Activated naive CD8-positive, alpha-beta T cell (primary cell): ENCODE measurements around the gene LRCH4.

Experiments used
- H3K27ac Mint-ChIP-seq: one replicate; pipeline ENCODE4 v1.8.0; 2021; ENCODE audit warnings: mixed read lengths
- H3K27me3 Mint-ChIP-seq: one replicate; pipeline ENCODE4 v1.8.0; 2021; ENCODE audit warnings: mixed read lengths
- H3K36me3 Mint-ChIP-seq: one replicate; pipeline ENCODE4 v1.8.0; 2021; ENCODE audit warnings: mixed read lengths
- H3K4me1 Mint-ChIP-seq: one replicate; pipeline ENCODE4 v1.8.0; 2021; ENCODE audit warnings: low read depth, mixed read lengths
- H3K4me3 Mint-ChIP-seq: one replicate; pipeline ENCODE4 v1.8.0; 2021; ENCODE audit warnings: mild to moderate bottlenecking, mixed read lengths
- H3K9me3 Mint-ChIP-seq: one replicate; pipeline ENCODE4 v1.8.0; 2021; ENCODE audit warnings: low read depth, mixed read lengths

LRCH4 gene

GRCh38 chr7:100612730-100613390, 26.9 kb upstream of the LRCH4 start:
- Mint-ChIP-seq H3K27ac (peak overlapping the region; percentile 50), H3K36me3 (peaks cover 3% of the 10 kb centered on the region), H3K4me1 (peaks cover 21% of the 10 kb centered on the region), H3K9me3 (no peaks in the 10 kb centered on the region), H3K4me3 (peak overlapping the region; percentile 99), H3K27me3 (no peaks in the 10 kb centered on the region)

DNA sequence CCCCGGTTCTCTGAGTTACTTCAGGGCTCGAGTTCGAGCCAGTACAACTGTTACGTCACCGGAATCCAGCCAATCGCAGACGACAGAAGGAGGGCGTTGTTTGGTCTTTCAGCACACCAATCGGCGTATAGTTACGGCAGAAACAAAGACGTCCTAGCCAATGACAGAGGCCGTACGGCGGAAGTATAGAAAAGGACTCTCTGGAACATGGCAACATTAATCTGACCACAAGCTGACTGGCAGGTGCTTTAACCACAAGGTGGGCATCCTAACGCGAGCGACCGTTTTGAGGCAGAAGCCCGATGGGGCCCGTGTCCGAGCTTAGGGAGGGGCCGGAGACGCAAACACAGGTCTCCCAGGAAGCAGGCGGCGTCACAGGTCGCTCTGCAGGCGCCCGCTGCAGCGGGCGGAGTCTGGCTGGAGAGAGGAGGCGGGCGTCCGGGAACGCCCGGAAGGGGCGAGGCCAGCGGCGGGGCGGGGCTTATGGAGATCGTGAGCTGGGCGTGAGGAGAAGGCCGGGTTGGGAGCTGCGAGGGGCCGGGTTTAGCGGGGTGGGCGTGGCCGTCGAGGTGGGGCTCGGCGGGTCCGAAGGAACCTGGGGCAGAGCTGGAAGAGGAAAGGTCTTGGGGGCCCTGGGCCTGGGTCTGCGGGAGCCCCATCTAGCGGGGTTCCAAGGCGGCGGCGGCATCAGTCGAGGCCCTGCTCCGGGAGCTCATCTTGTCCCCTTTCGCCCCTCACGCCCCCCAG, 26.2 kb upstream of the LRCH4 start, which contains the start of gene MOSPD3:
Gene MOSPD3 (plus strand): TSS at position 558 of the 747 bp plus-strand sequence. CDS start 252 bp downstream, outside the sequence.
- H3K27me3 Mint-ChIP-seq, result no peaks in the 10 kb centered on the region
- peaks cover 3% of the 10 kb centered on the region for H3K36me3 Mint-ChIP-seq
- peaks cover 21% of the 10 kb centered on the region for H3K4me1 Mint-ChIP-seq

DNA sequence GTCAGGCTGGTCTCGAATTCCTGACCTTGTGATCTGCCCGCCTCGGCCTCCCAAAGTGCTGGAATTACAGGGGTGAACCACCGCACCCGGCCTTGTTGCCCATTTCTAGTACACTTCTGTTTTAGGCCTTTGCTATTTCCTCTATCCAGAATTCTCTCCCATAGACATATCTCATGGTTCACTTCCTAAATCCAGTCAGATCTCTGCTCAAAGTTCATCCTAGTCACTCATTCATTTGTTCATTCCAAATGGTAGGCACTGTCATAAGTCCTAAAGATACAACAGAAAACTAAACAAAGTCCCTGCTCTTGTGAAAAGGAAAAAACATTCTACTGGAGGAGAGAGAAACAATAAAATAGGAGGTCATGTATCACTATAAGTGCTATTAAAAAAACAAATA, 24.0 kb upstream of the LRCH4 start:
- Mint-ChIP-seq H3K27ac (no peak overlapping the region), H3K4me3 (no peak overlapping the region), H3K36me3 (peaks cover 3% of the 10 kb centered on the region), H3K9me3 (no peaks in the 10 kb centered on the region), H3K4me1 (peaks cover 27% of the 10 kb centered on the region), H3K27me3 (no peaks in the 10 kb centered on the region)

More for the DNA sequence above, 26.2 kb upstream of the LRCH4 start, which contains the start of gene MOSPD3:
- H3K27ac Mint-ChIP-seq, result peak within 1 kb of the TSS; percentile 99
- peak within 1 kb of the TSS; percentile 99 for H3K4me3 Mint-ChIP-seq
- no peaks in the 10 kb centered on the region for H3K9me3 Mint-ChIP-seq

- H3K4me3 Mint-ChIP-seq, result no peak overlapping the region
- H3K4me1 Mint-ChIP-seq, result peaks cover 21% of the 10 kb centered on the region
- no peaks in the 10 kb centered on the region for H3K27me3 Mint-ChIP-seq
- H3K27ac Mint-ChIP-seq, result no peak overlapping the region
- no peaks in the 10 kb centered on the region for H3K9me3 Mint-ChIP-seq
- H3K36me3 Mint-ChIP-seq, result no peaks in the 10 kb centered on the region
Measured at GRCh38 chr7:100607111-100607510, 21.2 kb upstream of the LRCH4 start.

DNA sequence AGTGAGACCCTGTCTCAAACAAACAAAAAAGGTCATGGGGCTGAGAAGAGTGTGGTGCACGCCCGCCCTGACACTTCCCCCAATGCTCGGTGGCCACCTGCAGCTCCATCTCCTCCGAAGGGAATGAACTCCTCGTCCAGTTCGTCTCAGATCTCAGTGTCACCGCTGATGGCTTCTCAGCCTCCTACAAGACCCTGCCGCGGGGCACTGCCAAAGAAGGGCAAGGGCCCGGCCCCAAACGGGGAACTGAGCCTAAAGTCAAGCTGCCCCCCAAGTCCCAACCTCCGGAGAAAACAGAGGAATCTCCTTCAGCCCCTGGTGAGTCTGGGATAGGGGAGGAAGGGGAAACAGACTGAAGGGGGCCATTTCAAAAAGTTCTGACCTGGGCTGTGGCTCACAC, 20.4 kb upstream of the LRCH4 start:
- no peaks in the 10 kb centered on the region for H3K9me3 Mint-ChIP-seq
- no peak overlapping the region for H3K27ac Mint-ChIP-seq
- no peaks in the 10 kb centered on the region for H3K36me3 Mint-ChIP-seq
- peaks cover 19% of the 10 kb centered on the region for H3K4me1 Mint-ChIP-seq
- peak overlapping the region; percentile 5 for H3K4me3 Mint-ChIP-seq
- no peaks in the 10 kb centered on the region for H3K27me3 Mint-ChIP-seq

DNA sequence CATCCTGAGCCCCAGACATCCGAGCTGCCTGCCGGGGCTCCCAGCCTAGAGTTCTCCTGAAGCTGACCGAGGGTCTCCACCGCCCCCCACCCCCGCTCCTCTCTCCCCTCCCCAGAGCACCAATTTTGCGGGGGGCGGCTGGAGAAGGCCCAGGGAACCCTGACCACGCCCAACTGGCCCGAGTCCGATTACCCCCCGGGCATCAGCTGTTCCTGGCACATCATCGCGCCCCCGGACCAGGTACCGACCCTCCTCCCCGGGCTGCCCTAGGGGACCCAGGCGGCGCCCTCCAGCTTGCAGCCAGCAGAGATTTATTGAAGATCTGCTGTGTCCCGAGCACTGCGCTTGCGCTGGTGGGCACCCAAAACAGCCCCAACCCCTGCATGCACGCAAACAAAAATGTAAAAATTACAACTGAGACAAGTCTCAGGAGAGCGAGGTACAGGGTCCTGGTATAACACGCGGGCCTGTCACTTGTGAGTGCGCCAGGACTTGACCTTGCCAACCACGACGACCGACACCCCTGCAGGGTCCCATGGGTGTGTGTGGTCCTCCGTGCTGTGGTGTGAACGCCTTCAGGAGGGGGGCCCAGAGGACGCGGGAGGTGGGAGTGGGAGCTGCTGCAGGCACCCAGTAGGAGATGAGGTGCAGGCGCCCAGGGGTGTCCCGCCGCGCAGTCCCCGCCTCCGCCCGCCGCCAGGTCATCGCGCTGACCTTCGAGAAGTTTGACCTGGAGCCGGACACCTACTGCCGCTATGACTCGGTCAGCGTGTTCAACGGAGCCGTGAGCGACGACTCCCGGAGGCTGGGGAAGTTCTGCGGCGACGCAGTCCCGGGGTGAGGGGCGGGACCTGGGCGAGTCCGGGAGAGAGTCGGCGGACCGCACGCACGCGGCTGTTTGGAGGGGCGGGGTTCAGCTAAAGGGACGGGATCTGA, 19.3 kb upstream of the LRCH4 start:
- H3K4me1 Mint-ChIP-seq, result peaks cover 17% of the 10 kb centered on the region
- H3K27me3 Mint-ChIP-seq, result no peaks in the 10 kb centered on the region
- peak overlapping the region; percentile 78 for H3K4me3 Mint-ChIP-seq
- no peaks in the 10 kb centered on the region for H3K36me3 Mint-ChIP-seq
- H3K9me3 Mint-ChIP-seq, result no peaks in the 10 kb centered on the region
- H3K27ac Mint-ChIP-seq, result no peak overlapping the region

DNA sequence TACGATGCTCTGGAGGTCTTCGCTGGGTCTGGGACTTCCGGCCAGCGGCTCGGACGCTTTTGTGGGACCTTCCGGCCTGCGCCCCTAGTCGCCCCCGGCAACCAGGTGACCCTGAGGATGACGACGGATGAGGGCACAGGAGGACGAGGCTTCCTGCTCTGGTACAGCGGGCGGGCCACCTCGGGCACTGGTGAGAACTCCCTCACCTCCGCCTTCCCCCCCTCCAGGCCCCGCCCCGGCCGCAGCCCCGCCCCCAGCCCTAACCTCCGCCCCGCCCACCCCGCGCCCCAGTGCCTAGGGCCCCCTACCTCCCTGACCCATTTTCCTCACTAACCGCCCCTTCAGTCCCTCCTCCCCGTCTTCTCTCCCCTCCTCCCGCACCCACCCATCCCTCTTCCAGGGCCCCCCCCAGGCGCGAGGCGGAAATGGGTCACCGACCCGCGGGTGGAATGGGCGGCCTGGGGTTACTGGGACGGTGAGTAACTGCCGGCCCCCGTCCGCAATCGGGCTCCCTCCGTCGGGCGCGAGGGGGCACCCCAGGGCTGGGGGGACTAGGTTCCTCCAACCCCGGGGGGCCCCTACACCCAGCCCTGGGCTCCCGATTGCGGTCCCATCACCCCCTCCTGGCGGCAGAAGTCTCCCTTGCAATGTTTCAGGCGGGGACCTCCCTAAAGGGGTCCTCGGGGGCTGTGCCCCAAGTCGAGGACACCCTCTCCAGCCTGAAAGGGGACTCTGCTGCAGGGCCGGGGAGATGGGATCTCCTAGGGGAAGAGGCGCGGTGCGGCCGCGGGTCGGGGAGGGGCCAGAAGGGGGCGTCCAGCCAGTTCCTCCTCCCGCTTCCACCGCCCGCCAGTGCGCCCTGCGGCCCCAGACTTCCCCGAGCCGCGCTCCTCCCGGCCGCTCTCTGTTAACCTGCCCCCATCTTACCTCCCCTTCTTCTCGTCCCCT, 18.4 kb upstream of the LRCH4 start:
- Mint-ChIP-seq H3K27me3 (no peaks in the 10 kb centered on the region), H3K4me3 (peak overlapping the region; percentile 78), H3K27ac (no peak overlapping the region), H3K4me1 (peaks cover 17% of the 10 kb centered on the region), H3K9me3 (no peaks in the 10 kb centered on the region), H3K36me3 (no peaks in the 10 kb centered on the region)

- no peaks in the 10 kb centered on the region for H3K36me3 Mint-ChIP-seq
- H3K4me3 Mint-ChIP-seq, result peak overlapping the region; percentile 78
Measured at GRCh38 chr7:100603726-100604027, 17.7 kb upstream of the LRCH4 start.

GRCh38 chr7:100602889-100603725, 17.2 kb upstream of the LRCH4 start:
- H3K4me1 Mint-ChIP-seq, result peaks cover 17% of the 10 kb centered on the region

More at GRCh38 chr7:100603726-100604027, 17.7 kb upstream of the LRCH4 start:
- no peaks in the 10 kb centered on the region for H3K27me3 Mint-ChIP-seq
- no peaks in the 10 kb centered on the region for H3K9me3 Mint-ChIP-seq
- no peak overlapping the region for H3K27ac Mint-ChIP-seq
- peaks cover 17% of the 10 kb centered on the region for H3K4me1 Mint-ChIP-seq

GRCh38 chr7:100600730-100601038, 14.8 kb upstream of the LRCH4 start:
- Mint-ChIP-seq H3K9me3 (no peaks in the 10 kb centered on the region), H3K4me1 (peaks cover 15% of the 10 kb centered on the region), H3K27me3 (no peaks in the 10 kb centered on the region), H3K36me3 (no peaks in the 10 kb centered on the region), H3K27ac (no peak overlapping the region), H3K4me3 (no peak overlapping the region)

More at GRCh38 chr7:100602889-100603725, 17.2 kb upstream of the LRCH4 start:
- Mint-ChIP-seq H3K27me3 (no peaks in the 10 kb centered on the region), H3K4me3 (peak overlapping the region; percentile 78), H3K9me3 (no peaks in the 10 kb centered on the region), H3K36me3 (no peaks in the 10 kb centered on the region), H3K27ac (no peak overlapping the region)

GRCh38 chr7:100599911-100600729, 14.2 kb upstream of the LRCH4 start:
- no peak overlapping the region for H3K4me3 Mint-ChIP-seq
- peaks cover 12% of the 10 kb centered on the region for H3K4me1 Mint-ChIP-seq
- H3K36me3 Mint-ChIP-seq, result no peaks in the 10 kb centered on the region
- no peaks in the 10 kb centered on the region for H3K27me3 Mint-ChIP-seq
- no peaks in the 10 kb centered on the region for H3K9me3 Mint-ChIP-seq
- no peak overlapping the region for H3K27ac Mint-ChIP-seq

- Mint-ChIP-seq H3K4me3 (no peak overlapping the region), H3K27ac (no peak overlapping the region), H3K4me1 (peaks cover 3% of the 10 kb centered on the region), H3K9me3 (no peaks in the 10 kb centered on the region), H3K36me3 (no peaks in the 10 kb centered on the region), H3K27me3 (no peaks in the 10 kb centered on the region)
Measured at GRCh38 chr7:100598425-100598824, 12.5 kb upstream of the LRCH4 start.

GRCh38 chr7:100595188-100595587, 9.3 kb upstream of the LRCH4 start:
- H3K4me1 Mint-ChIP-seq, result no peaks in the 10 kb centered on the region
- H3K36me3 Mint-ChIP-seq, result no peaks in the 10 kb centered on the region
- H3K27me3 Mint-ChIP-seq, result peaks cover 3% of the 10 kb centered on the region
- H3K4me3 Mint-ChIP-seq, result no peak overlapping the region
- H3K27ac Mint-ChIP-seq, result no peak overlapping the region
- no peaks in the 10 kb centered on the region for H3K9me3 Mint-ChIP-seq
